Kidney epithelial cell (primary cell): Measurements from ENCODE around the gene UBR7. TPM values are rescaled to one million over a fixed set of nuclear protein-coding genes. Genes with fewer than 3 reads are reported as not detected.

Experiments
- DNase-seq: peaks from one replicate; pipeline ENCODE4 v3.0.0-alpha.2; 2010; ENCODE audit warnings: low read depth
- H3K27me3 ChIP-seq: 2 replicates; pipeline ENCODE4 v1.6.0; 2011; ENCODE audit warnings: low read length; ENCODE audit not compliant: control insufficient read depth, insufficient read depth
- H3K36me3 ChIP-seq: 2 replicates; pipeline ENCODE4 v1.5.1; 2011; ENCODE audit warnings: low read length; ENCODE audit not compliant: control insufficient read depth, insufficient read depth
- H3K4me3 ChIP-seq: 2 replicates; pipeline ENCODE4 v1.5.1; 2011; ENCODE audit warnings: low read depth, mild to moderate bottlenecking, control low read depth, low read length
- CTCF ChIP-seq: IDR thresholded peaks from 2 replicates; pipeline ENCODE4 v1.5.1; 2011; ENCODE audit warnings: mild to moderate bottlenecking, moderate library complexity, low read length, control low read depth, inconsistent platforms; ENCODE audit not compliant: insufficient read depth, poor library complexity, severe bottlenecking
- total RNA-seq: library from RNA; depleted of rRNA; stranded (reverse); fragments of >200 nt; gene quantifications from 2 replicates; pipeline ENCODE4 v1.2.3, GENCODE V29; 2015

UBR7 gene
- total RNA-seq, 1 donor from 2014 or later, result 16.1 TPM

- DNase-seq, result no peak
- Histone ChIP-seq H3K27me3 (no peaks in the 10 kb centered on the region), H3K36me3 (no peaks in the 10 kb centered on the region), H3K4me3 (peak within 1 kb of the TSS; percentile 85)
- TF ChIP-seq CTCF, result no peak
These were observed 22.4 kb upstream of the UBR7 start, which contains the start of the genes LYSET and MOAP1 for GRCh38 chr14:93184391-93185348. Gene LYSET, plus strand, starts transcription at chr14:93185317. Its CDS starts 89 bp downstream, at chr14:93185406. Gene MOAP1, minus strand, starts transcription at chr14:93184897. Its CDS starts 655 bp downstream, at chr14:93184242.

GRCh38 chr14:93185349-93185720 is 21.7 kb upstream of the UBR7 start:
- Histone ChIP-seq H3K4me3 (peak overlapping the region; percentile 85), H3K27me3 (no peaks in the 10 kb centered on the region), H3K36me3 (no peaks in the 10 kb centered on the region)
- no peak for TF ChIP-seq CTCF
- DNase-seq, result no peak

GRCh38 chr14:93186466-93186865 is 20.6 kb upstream of the UBR7 start:
- Histone ChIP-seq H3K27me3 (no peaks in the 10 kb centered on the region), H3K4me3 (no peak overlapping the region), H3K36me3 (no peaks in the 10 kb centered on the region)
- no peak for TF ChIP-seq CTCF
- no peak for DNase-seq

- H3K27me3 ChIP-seq, result no peaks in the 10 kb centered on the region
- no peaks in the 10 kb centered on the region for H3K36me3 ChIP-seq
- H3K4me3 ChIP-seq, result no peak overlapping the region
- no peak for TF ChIP-seq CTCF
- DNase-seq, result no peak
These were observed 20.1 kb upstream of the UBR7 start for GRCh38 chr14:93186956-93187355.

- no peak for DNase-seq
These were observed 11.6 kb upstream of the UBR7 start for GRCh38 chr14:93195316-93195999.

More at GRCh38 chr14:93195316-93195999, 11.6 kb upstream of the UBR7 start:
- no peak for TF ChIP-seq CTCF
- Histone ChIP-seq H3K27me3 (no peaks in the 10 kb centered on the region), H3K36me3 (no peaks in the 10 kb centered on the region), H3K4me3 (no peak overlapping the region)
